ENCODE data around the gene NONO. TPM values are rescaled to one million over a fixed set of nuclear protein-coding genes. Genes with fewer than 3 reads are reported as not detected.

NONO gene
- total and polyA plus RNA-seq, 2 experiments from 2014 or later, result 342 to 656 TPM

- no peak for TF ChIP-seq ZNF462 (CRISPR knock-in tag; IDR thresholded peaks at IDR 0.05)
- TF ChIP-seq CREB1 (CRISPR knock-in tag; IDR thresholded peaks at IDR 0.05; ENCODE audit: low read depth), result no peak
- no peak for TF ChIP-seq STAT1 (IDR thresholded peaks at IDR 0.05; ENCODE audit: unreplicated experiment)
- no peak for TF ChIP-seq JUNB (IDR thresholded peaks at IDR 0.05; ENCODE audit: unreplicated experiment)
- TF ChIP-seq POLR2AphosphoS5 (IDR thresholded peaks at IDR 0.05; ENCODE audit: low read depth), result peak; percentile 6; the same call in 1 of the 2 replicates
- no peak for TF ChIP-seq NANOG (IDR thresholded peaks at IDR 0.05; ENCODE audit: borderline replicate concordance)
Observed at GRCh38 chrX:71282514-71283402, 677 bp upstream of the NONO start (continued).

DNA sequence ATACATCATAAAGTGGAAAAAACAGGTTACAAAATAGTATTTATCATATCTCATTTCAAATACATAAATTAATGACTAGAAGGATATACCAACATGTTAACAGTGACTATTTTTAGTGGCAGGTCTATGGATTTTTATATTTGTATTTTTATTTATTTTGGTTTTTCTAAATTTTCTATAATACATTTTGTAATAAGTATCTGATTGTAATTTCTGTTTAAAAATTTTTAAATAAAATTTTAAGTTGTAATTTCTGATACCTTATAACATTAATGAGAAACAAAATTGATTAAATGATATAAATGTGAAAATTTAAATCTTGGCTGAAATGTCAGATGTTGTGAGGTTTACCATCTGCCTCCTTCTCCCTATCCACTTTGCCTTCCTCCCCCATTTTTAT lies 2.5 kb downstream of the NONO start:
- Histone ChIP-seq H4K20me1 (replicated peaks; ENCODE audit: insufficient read depth) (peaks cover 15% of the 10 kb centered on the region; the same call in 1 of the 2 replicates), H3K4me2 (peak overlapping the region; percentile 93), H3K79me2 (replicated peaks; ENCODE audit: insufficient read depth) (peaks cover 70% of the 10 kb centered on the region), H3K36me3 (ENCODE audit: insufficient read depth) (peaks cover 12% of the 10 kb centered on the region; the same call in 1 of the 2 replicates), H3K4me3 (peak overlapping the region; percentile 97), H3K27me3 (ENCODE audit: insufficient read depth) (no peaks in the 10 kb centered on the region), H3K27ac (ENCODE audit: low read depth) (no peak overlapping the region), H3F3A (replicated peaks; ENCODE audit: low read depth) (peaks cover 4% of the 10 kb centered on the region; the same call in 1 of the 2 replicates), H3K4me1 (ENCODE audit: insufficient read depth) (peaks cover 6% of the 10 kb centered on the region; the same call in 1 of the 2 replicates), H3K9me2 (ENCODE audit: insufficient read depth) (no peaks in the 10 kb centered on the region), H2AFZ (no peak overlapping the region)
- H3K4me3 Mint-ChIP-seq, result peak overlapping the region; percentile 95
- no peaks in the 10 kb centered on the region; the same call in 2 of the 3 replicates for H3K9me3 Mint-ChIP-seq
- ATAC-seq (no peak), DNase-seq (ENCODE audit: low spot score) (no peak)
- peak overlapping the region; percentile 78; the same call in 1 of the 2 replicates for H3K27ac Mint-ChIP-seq
- H3K4me1 Mint-ChIP-seq, result peaks cover 7% of the 10 kb centered on the region; the same call in 2 of the 3 replicates
- peaks cover 9% of the 10 kb centered on the region for H3K27me3 Mint-ChIP-seq (ENCODE audit: insufficient read depth, low read depth, poor library complexity)
- peaks cover 65% of the 10 kb centered on the region for H3K36me3 Mint-ChIP-seq (ENCODE audit: low read depth)
- TF ChIP-seq REST (IDR thresholded peaks at IDR 0.05; ENCODE audit: unreplicated experiment), result no peak
- no peak for TF ChIP-seq ZNF331 (CRISPR knock-in tag; IDR thresholded peaks at IDR 0.05; ENCODE audit: low read depth)
- TF ChIP-seq POLR2AphosphoS5 (IDR thresholded peaks at IDR 0.05; ENCODE audit: low read depth), result no peak
- no peak for TF ChIP-seq STAT1 (IDR thresholded peaks at IDR 0.05; ENCODE audit: unreplicated experiment)
- no peak for TF ChIP-seq ZNF114 (CRISPR knock-in tag; IDR thresholded peaks at IDR 0.05)
- TF ChIP-seq CREB1 (CRISPR knock-in tag; IDR thresholded peaks at IDR 0.05; ENCODE audit: low read depth), result no peak
- TF ChIP-seq EZH2 (IDR thresholded peaks at IDR 0.05; ENCODE audit: low read depth, unreplicated experiment), result no peak
- TF ChIP-seq EZH2phosphoT487 (IDR thresholded peaks at IDR 0.05; ENCODE audit: unreplicated experiment), result no peak
- no peak for TF ChIP-seq CTCF (conservative IDR thresholded peaks at IDR 0.05; ENCODE audit: low read depth in 2 of 2)

Data from GM23338 (cell line).